SK-N-SH (cell line): ENCODE results near the gene DPYSL4. TPM values are rescaled to one million over a fixed set of nuclear protein-coding genes. Genes with fewer than 3 reads are reported as not detected.

Experiments used
- CTCF ChIA-PET: fragments of 300-600, 350-600 bp; formaldehyde crosslinking; extraction: SDS; loops from one replicate; lab custom pipeline; 2021; lab: Yijun Ruan, JAX
- POLR2A ChIA-PET: fragments of 350-600 bp; sonication (Branson Sonifier 250); formaldehyde crosslinking; extraction: SDS; loops from one replicate; lab custom pipeline; 2020; ENCODE audit warnings: antibody characterized with exemption, inconsistent platforms; lab: Yijun Ruan, JAX
- DNase-seq: peaks from one replicate; pipeline ENCODE4 v3.0.0; 2012
- H2AFZ ChIP-seq: fragments of 200-600 bp; sonication (generic); 2 replicates; pipeline ENCODE4 v1.8.1; 2016; ENCODE audit warnings: antibody characterized with exemption, mild to moderate bottlenecking, low read depth
- H3F3A ChIP-seq: fragments of 200-600 bp; sonication (generic); replicated peaks from 2 replicates; pipeline ENCODE3; 2016; ENCODE audit warnings: antibody characterized with exemption, mild to moderate bottlenecking; ENCODE audit not compliant: insufficient read depth
- H3K27ac ChIP-seq, 2 experiments: fragments of 200-500 bp in 1 of 2; fragments of 200-600 bp in 1 of 2; sonication (Bioruptor generic) in 1 of 2; sonication (generic), shearing (Covaris generic) in 1 of 2; 2 replicates each; pipeline versions ENCODE4 v1.5.1 to v1.6.1; 2014 to 2016; ENCODE audit warnings: low read depth in 2 of 2, inconsistent platforms in 1 of 2, low read length in 1 of 2, mild to moderate bottlenecking in 1 of 2, mixed read lengths in 1 of 2
- H3K27me3 ChIP-seq: fragments of 200-600 bp; sonication (generic), shearing (Covaris generic); 2 replicates; pipeline ENCODE4 v1.6.1; 2016; ENCODE audit warnings: mixed run types; ENCODE audit not compliant: insufficient read depth
- H3K36me3 ChIP-seq, 2 experiments: fragments of 200-500 bp in 1 of 2; fragments of 200-600 bp in 1 of 2; sonication (Bioruptor generic) in 1 of 2; sonication (generic) in 1 of 2; replicated peaks in 1 of 2; 2 replicates each; pipeline versions ENCODE3 to v1.5.1; 2014 to 2016; ENCODE audit warnings: low read length in 1 of 2, mild to moderate bottlenecking in 1 of 2; ENCODE audit not compliant: insufficient read depth in 2 of 2, control insufficient read depth in 1 of 2
- H3K4me1 ChIP-seq, 2 experiments: fragments of 200-500 bp in 1 of 2; fragments of 200-600 bp in 1 of 2; sonication (Bioruptor generic) in 1 of 2; sonication (generic), shearing (Covaris generic) in 1 of 2; 2 replicates each; pipeline versions ENCODE4 v1.5.1 to v1.6.1; 2014 to 2016; ENCODE audit warnings: low read depth in 1 of 2, low read length in 1 of 2, mixed run types in 1 of 2; ENCODE audit not compliant: insufficient read depth in 2 of 2, control insufficient read depth in 1 of 2
- H3K4me2 ChIP-seq: fragments of 200-600 bp; sonication (generic), shearing (Covaris generic); 2 replicates; pipeline ENCODE4 v1.6.1; 2017; ENCODE audit warnings: mixed run types
- H3K4me3 ChIP-seq, 2 experiments: fragments of 200-500 bp in 1 of 2; fragments of 200-600 bp in 1 of 2; sonication (Bioruptor generic) in 1 of 2; sonication (generic), shearing (Covaris generic) in 1 of 2; 2 replicates each; pipeline versions ENCODE4 v1.5.1 to v1.8.1; 2014 to 2016; ENCODE audit warnings: low read depth in 2 of 2, inconsistent platforms in 1 of 2, low read length in 1 of 2, mild to moderate bottlenecking in 1 of 2, mixed read lengths in 1 of 2, moderate library complexity in 1 of 2
- H3K79me2 ChIP-seq: fragments of 200-600 bp; sonication (generic); 2 replicates; pipeline ENCODE4 v1.8.1; 2017; ENCODE audit warnings: mild to moderate bottlenecking; ENCODE audit not compliant: insufficient read depth
- H3K9ac ChIP-seq: fragments of 200-600 bp; sonication (generic); 2 replicates; pipeline ENCODE4 v1.6.1; 2017; ENCODE audit warnings: mixed run types
- H3K9me2 ChIP-seq: fragments of 200-600 bp; sonication (generic); 2 replicates; pipeline ENCODE4 v1.6.1; 2017; ENCODE audit warnings: mixed run types
- H3K9me3 ChIP-seq: fragments of 200-600 bp; sonication (generic); 2 replicates; pipeline ENCODE4 v1.6.1; 2017; ENCODE audit warnings: mixed run types, mild to moderate bottlenecking, moderate library complexity
- H4K20me1 ChIP-seq: fragments of 200-600 bp; sonication (generic); 2 replicates; pipeline ENCODE4 v1.6.1; 2017; ENCODE audit warnings: mild to moderate bottlenecking, mixed run types; ENCODE audit not compliant: insufficient read depth
- EP300 ChIP-seq, 2 experiments: IDR thresholded peaks; 2 replicates each; pipeline versions ENCODE4 v1.4.0 to v1.6.1; 2012; ENCODE audit warnings: borderline replicate concordance in 1 of 2, low read depth in 1 of 2, low read length in 1 of 2
- FOSL2 ChIP-seq: IDR thresholded peaks from 2 replicates; pipeline ENCODE4 v1.4.0; 2012; ENCODE audit warnings: low read depth, mild to moderate bottlenecking, moderate library complexity, borderline replicate concordance
- FOXM1 ChIP-seq: IDR thresholded peaks from 2 replicates; pipeline ENCODE4 v1.4.0; 2012; ENCODE audit warnings: low read depth, mild to moderate bottlenecking
- GABPA ChIP-seq: IDR thresholded peaks from 2 replicates; pipeline ENCODE4 v1.4.0; 2012; ENCODE audit warnings: low read depth, mild to moderate bottlenecking
- IRF3 ChIP-seq: fragments of 150-350 bp; IDR thresholded peaks from 2 replicates; pipeline ENCODE4 v1.6.1; 2016; ENCODE audit warnings: mild to moderate bottlenecking, low read depth, low read length
- JUND ChIP-seq: IDR thresholded peaks from 2 replicates; pipeline ENCODE4 v1.4.0; 2012
- MEF2A ChIP-seq: IDR thresholded peaks from 2 replicates; pipeline ENCODE4 v1.4.0; 2012; ENCODE audit warnings: low read depth, borderline replicate concordance
- PBX3 ChIP-seq: IDR thresholded peaks from 2 replicates; pipeline ENCODE4; 2012
- POLR2AphosphoS5 ChIP-seq: IDR thresholded peaks from 2 replicates; pipeline ENCODE4 v1.6.1; 2012; ENCODE audit warnings: low read depth, low read length
- TAF1 ChIP-seq: IDR thresholded peaks from 2 replicates; pipeline ENCODE4 v1.6.1; 2012; ENCODE audit warnings: low read depth, mild to moderate bottlenecking, low read length, moderate library complexity, borderline replicate concordance
- TCF12 ChIP-seq: IDR thresholded peaks from 2 replicates; pipeline ENCODE4 v1.4.0; 2012
- TEAD4 ChIP-seq: IDR thresholded peaks from 2 replicates; pipeline ENCODE4 v1.4.0; 2012; ENCODE audit warnings: mild to moderate bottlenecking, borderline replicate concordance; ENCODE audit not compliant: insufficient read depth
- USF1 ChIP-seq: IDR thresholded peaks from 2 replicates; pipeline ENCODE4 v1.4.0; 2012; ENCODE audit warnings: low read depth, borderline replicate concordance
- YY1 ChIP-seq: IDR thresholded peaks from 2 replicates; pipeline ENCODE4 v1.4.0; 2012; ENCODE audit warnings: low read depth, mild to moderate bottlenecking
- WGBS: methylation state at CpG from one replicate; pipeline ENCODE4 v1.1.6; 2017; ENCODE audit warnings: low lambda C conversion rate; 5-methylcytosine and 5-hydroxymethylcytosine counted together
- polyA plus RNA-seq, 3 experiments: library from polyadenylated mRNA; depleted of rRNA; stranded (reverse); fragments of >200 nt; gene quantifications; 2 replicates each; pipeline ENCODE4 v1.2.3, GENCODE V29; 2012
- TF ChIP-seq, protein P1 (sequence below): IDR thresholded peaks from 2 replicates; pipeline ENCODE4 v1.4.0; 2012; ENCODE audit warnings: low read depth, borderline replicate concordance
- TF ChIP-seq, protein P2 (sequence below): fragments of 200-600 bp; sonication (generic); IDR thresholded peaks from 2 replicates; pipeline ENCODE4 v1.6.1; 2017; ENCODE audit warnings: antibody characterized with exemption, mild to moderate bottlenecking, moderate library complexity
- TF ChIP-seq, protein P3 (sequence below): IDR thresholded peaks from 2 replicates; pipeline ENCODE4 v1.4.0; 2012; ENCODE audit warnings: low read depth

Gene DPYSL4
- polyA plus RNA-seq, 1 of the 3 experiments (the other 2 are of a cell fraction), result 21.8 TPM

- H4K20me1 ChIP-seq, result no peaks in the 10 kb centered on the region
- H3K27me3 ChIP-seq, result no peaks in the 10 kb centered on the region
- H3F3A ChIP-seq, result no peaks in the 10 kb centered on the region
- no peak overlapping the region for H2AFZ ChIP-seq
- TF ChIP-seq EP300 (IDR thresholded peaks at IDR 0.05; ENCODE audit: borderline replicate concordance in 1 of 2, low read depth in 1 of 2, low read length in 1 of 2) (no peak), TAF1 (no peak), JUND (no peak), FOXM1 (no peak), TCF12 (no peak), POLR2AphosphoS5 (no peak), TEAD4 (no peak), YY1 (no peak), GABPA (no peak), PBX3 (no peak), FOSL2 (no peak), USF1 (no peak)
- TF ChIP-seq, protein P1, sequence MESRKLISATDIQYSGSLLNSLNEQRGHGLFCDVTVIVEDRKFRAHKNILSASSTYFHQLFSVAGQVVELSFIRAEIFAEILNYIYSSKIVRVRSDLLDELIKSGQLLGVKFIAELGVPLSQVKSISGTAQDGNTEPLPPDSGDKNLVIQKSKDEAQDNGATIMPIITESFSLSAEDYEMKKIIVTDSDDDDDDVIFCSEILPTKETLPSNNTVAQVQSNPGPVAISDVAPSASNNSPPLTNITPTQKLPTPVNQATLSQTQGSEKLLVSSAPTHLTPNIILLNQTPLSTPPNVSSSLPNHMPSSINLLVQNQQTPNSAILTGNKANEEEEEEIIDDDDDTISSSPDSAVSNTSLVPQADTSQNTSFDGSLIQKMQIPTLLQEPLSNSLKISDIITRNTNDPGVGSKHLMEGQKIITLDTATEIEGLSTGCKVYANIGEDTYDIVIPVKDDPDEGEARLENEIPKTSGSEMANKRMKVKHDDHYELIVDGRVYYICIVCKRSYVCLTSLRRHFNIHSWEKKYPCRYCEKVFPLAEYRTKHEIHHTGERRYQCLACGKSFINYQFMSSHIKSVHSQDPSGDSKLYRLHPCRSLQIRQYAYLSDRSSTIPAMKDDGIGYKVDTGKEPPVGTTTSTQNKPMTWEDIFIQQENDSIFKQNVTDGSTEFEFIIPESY, result no peak
- no peak for DNase-seq
- no peak overlapping the region for H3K27ac ChIP-seq
- no peaks in the 10 kb centered on the region for H3K36me3 ChIP-seq
- H3K9me2 ChIP-seq, result no peaks in the 10 kb centered on the region
- no peak overlapping the region for H3K9ac ChIP-seq
- CTCF ChIA-PET, result no interaction called here
- no peaks in the 10 kb centered on the region for H3K4me1 ChIP-seq
- POLR2A ChIA-PET, result no interaction called here
- no peak overlapping the region for H3K4me2 ChIP-seq
- 61% methylated on average over 2 of the region's 2 CpGs for WGBS
- H3K79me2 ChIP-seq, result no peaks in the 10 kb centered on the region
- H3K4me3 ChIP-seq, result no peak overlapping the region
- H3K9me3 ChIP-seq, result no peaks in the 10 kb centered on the region
Measured at GRCh38 chr10:132150777-132151176, 36.0 kb upstream of the DPYSL4 start.

GRCh38 chr10:132151286-132151950, 35.3 kb upstream of the DPYSL4 start:
- POLR2A ChIA-PET, result interaction anchor here (0.6 kb wide), 1 partner anchor 21 kb away, joined by 3 read pairs; no protein-coding TSS in a partner anchor
- no peak overlapping the region for H2AFZ ChIP-seq
- no peaks in the 10 kb centered on the region for H3F3A ChIP-seq
- H4K20me1 ChIP-seq, result no peaks in the 10 kb centered on the region
- no peaks in the 10 kb centered on the region for H3K9me2 ChIP-seq
- H3K9ac ChIP-seq, result no peak overlapping the region
- H3K36me3 ChIP-seq, result no peaks in the 10 kb centered on the region
- no peak overlapping the region for H3K4me2 ChIP-seq
- CTCF ChIA-PET, result interaction anchor here (2.3 kb wide), 1 partner anchor 9 kb away, joined by 24 read pairs; no protein-coding TSS in a partner anchor
- DNase-seq, result no peak
- no peaks in the 10 kb centered on the region for H3K9me3 ChIP-seq
- WGBS, result 46% methylated on average over 3 of the region's 3 CpGs
- H3K4me1 ChIP-seq, result no peaks in the 10 kb centered on the region
- no peaks in the 10 kb centered on the region for H3K79me2 ChIP-seq
- H3K27ac ChIP-seq, result no peak overlapping the region
- no peaks in the 10 kb centered on the region for H3K27me3 ChIP-seq
- no peak overlapping the region for H3K4me3 ChIP-seq
- no peak for TF ChIP-seq IRF3
- TF ChIP-seq, protein P2, sequence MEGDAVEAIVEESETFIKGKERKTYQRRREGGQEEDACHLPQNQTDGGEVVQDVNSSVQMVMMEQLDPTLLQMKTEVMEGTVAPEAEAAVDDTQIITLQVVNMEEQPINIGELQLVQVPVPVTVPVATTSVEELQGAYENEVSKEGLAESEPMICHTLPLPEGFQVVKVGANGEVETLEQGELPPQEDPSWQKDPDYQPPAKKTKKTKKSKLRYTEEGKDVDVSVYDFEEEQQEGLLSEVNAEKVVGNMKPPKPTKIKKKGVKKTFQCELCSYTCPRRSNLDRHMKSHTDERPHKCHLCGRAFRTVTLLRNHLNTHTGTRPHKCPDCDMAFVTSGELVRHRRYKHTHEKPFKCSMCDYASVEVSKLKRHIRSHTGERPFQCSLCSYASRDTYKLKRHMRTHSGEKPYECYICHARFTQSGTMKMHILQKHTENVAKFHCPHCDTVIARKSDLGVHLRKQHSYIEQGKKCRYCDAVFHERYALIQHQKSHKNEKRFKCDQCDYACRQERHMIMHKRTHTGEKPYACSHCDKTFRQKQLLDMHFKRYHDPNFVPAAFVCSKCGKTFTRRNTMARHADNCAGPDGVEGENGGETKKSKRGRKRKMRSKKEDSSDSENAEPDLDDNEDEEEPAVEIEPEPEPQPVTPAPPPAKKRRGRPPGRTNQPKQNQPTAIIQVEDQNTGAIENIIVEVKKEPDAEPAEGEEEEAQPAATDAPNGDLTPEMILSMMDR, result no peak
- TF ChIP-seq, protein P3, sequence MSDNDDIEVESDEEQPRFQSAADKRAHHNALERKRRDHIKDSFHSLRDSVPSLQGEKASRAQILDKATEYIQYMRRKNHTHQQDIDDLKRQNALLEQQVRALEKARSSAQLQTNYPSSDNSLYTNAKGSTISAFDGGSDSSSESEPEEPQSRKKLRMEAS, result no peak
- TF ChIP-seq MEF2A, result no peak
- TF ChIP-seq TEAD4, result no peak
